Measurements from ENCODE around the gene WDR45B. TPM values are rescaled to one million over a fixed set of nuclear protein-coding genes. Genes with fewer than 3 reads are reported as not detected.
"Not testable (repeated sequence)": the region's sequence is repeated elsewhere in the genome, so short reads cannot be mapped to it uniquely, and the experiment has no call there.

Gene WDR45B
- total RNA-seq, 1 donor from 2014 or later = 26.6 TPM

GRCh38 chr17:82588266-82589175, 59.7 kb downstream of the WDR45B start:
- ATAC-seq (no peak), DNase-seq (ENCODE audit: low spot score) (no peak)

DNA sequence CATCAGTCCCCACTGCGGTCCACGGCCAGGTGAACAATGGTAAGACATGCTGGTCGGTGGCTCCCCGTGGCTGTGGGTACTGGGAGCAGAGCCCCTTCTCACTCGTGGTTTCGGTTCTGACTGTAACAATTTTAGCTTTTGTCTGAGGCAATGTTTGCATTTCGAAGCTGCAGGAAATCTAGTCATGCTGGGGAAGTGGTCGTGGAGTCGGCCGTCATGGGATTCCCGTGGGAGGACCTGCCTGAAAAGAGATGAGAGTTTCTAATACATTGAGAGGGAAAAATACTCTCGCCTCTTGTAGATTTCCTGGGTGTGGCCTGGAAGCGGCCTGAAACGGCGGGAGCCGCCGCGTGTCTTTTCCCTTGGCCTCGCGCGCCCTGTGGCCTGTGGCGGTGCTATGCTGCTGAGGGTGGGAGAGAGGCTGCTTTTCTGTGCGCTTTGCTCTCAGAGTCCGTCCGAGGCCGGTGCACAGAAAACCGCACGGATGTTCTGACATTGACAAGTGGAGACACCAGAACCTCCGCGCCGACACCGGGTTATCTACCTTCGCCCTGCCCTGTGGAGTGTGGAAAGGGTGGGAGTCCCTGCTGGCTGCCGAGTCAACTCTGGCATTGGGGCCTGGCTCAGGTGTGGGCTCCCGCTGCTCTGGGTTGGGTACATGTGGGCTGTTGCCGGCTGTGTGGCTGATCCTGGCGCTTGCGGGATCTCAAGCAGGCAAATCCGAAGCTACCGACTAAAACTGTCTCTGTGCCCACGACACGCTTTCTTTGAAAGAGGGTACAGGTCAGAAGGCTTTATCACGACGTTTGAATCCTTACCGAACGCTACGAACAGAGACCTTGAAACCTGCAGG, 60.8 kb downstream of the WDR45B start:
- no peak for DNase-seq (ENCODE audit: low spot score)
- ATAC-seq = no peak

- DNase-seq (ENCODE audit: low spot score) (no peak), ATAC-seq (no peak)
Observed at GRCh38 chr17:82586576-82587233, 61.5 kb downstream of the WDR45B start.

DNA sequence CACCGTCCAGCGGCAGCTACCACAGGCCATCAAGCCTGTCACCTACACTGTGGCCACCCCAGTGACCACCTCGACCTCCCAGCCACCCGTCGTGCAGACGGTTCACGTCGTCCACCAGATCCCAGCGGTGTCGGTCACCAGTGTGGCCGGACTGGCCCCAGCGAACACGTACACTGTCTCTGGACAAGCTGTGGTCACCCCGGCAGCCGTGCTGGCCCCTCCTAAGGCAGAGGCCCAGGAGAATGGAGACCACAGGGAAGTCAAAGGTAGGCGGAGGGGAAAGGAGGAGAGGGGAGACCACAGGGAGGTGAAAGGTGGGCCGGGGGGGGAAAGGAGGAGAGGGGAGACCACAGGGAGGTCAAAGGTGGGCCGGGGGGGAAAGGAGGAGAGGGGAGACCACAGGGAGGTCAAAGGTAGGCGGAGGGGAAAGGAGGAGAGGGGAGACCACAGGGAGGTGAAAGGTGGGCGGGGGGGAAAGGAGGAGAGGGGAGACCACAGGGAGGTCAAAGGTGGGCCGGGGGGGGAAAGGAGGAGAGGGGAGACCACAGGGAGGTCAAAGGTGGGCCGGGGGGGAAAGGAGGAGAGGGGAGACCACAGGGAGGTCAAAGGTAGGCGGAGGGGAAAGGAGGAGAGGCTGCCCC, 62.2 kb downstream of the WDR45B start:
- ATAC-seq; DNase-seq (ENCODE audit: low spot score): not testable (repeated sequence)

DNA sequence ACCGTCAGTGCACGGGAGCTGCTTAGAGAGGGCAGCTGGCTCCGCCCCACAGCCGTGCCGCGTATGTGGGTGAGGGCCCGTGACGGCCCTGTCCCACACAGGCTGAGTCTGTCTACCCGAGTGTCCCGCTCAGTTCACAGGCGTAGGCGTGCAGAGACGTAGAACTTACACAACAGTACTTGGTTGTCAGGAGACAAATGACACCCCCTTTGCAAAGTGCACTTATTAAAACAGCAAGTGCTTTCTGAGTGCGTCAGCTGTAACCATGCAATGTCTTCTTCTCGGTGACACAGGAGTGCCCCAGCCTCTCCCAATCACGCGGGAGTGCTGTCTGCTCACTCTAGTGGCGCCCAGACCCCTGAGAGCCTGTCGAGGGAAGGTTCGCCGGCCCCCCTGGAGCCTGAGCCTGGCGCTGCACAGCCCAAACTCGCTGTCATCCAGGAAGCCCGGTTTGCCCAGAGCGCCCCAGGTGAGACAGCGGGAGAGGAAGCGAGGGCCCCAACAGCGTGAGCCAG, 64.5 kb downstream of the WDR45B start:
- DNase-seq (ENCODE audit: low spot score) = no peak

DNA sequence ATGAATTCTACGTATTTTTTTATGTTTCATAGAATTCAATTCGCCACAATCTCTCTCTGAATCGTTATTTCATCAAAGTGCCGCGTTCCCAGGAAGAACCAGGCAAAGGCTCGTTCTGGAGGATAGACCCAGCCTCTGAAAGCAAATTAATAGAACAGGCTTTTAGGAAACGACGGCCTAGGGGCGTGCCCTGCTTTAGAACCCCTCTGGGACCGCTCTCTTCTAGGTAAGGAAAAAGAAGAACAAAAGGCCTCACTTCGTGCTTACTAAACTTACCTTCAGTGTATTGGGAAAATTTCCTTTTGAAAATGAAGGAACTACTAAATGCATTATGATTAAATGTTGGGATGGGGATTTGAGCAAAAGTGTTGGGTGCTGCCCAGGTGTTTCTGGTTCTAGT, 65.5 kb downstream of the WDR45B start:
- ATAC-seq = no peak
- no peak for DNase-seq (ENCODE audit: low spot score)

More for the DNA sequence above, 64.5 kb downstream of the WDR45B start:
- peak; percentile 9 for ATAC-seq

DNA sequence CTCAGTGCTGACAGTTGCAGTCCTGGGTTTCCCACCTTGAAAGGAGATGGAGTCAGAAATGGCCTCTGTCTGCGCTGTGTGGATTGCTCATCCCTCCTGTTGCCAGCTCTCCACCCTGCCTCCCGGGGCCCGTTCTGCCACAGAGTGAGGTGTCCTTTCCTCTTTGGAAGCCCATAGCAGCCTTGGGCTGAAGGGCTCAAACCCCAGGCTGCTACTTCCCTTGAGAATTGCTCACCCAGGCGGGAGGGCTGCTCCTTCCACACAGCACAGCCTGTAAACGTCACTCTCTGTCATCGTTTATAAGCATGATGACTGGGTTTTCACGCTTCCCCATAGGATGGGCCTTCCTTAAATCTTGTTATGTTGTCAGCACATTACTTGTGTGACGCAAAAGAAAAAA, 66.0 kb downstream of the WDR45B start:
- ATAC-seq = no peak
- DNase-seq (ENCODE audit: low spot score) = no peak

- DNase-seq (ENCODE audit: low spot score); ATAC-seq: not testable (repeated sequence)
Observed at GRCh38 chr17:82579969-82580368, 68.3 kb downstream of the WDR45B start.

GRCh38 chr17:82577300-82577699, 70.9 kb downstream of the WDR45B start:
- ATAC-seq (peak; percentile 12), DNase-seq (ENCODE audit: low spot score) (no peak)

GRCh38 chr17:82575581-82576221, 72.5 kb downstream of the WDR45B start:
- DNase-seq (ENCODE audit: low spot score); ATAC-seq: not testable (repeated sequence)

- DNase-seq (ENCODE audit: low spot score) (no peak), ATAC-seq (no peak)
Observed at GRCh38 chr17:82574041-82574440, 74.2 kb downstream of the WDR45B start.

DNA sequence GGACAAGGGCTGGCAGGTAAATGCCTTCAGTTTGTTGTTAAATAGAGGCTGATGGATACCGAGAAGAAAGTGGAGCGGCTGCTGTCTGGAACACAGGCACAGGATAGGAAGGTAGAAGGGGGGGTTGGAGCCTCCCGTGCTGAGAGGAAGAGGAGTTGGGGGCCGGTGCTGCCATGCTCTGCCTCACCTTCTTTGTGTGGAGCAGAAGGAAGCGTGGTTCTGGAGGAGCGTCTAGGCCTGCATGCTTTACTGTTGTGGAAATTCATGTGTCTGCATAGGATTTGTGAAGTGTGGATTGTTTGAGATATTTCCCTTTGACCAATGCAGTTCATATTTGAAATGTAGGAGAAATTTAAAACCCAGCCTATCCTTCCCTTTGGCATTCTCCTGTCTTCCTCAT, 76.4 kb downstream of the WDR45B start:
- DNase-seq (ENCODE audit: low spot score) = no peak
- ATAC-seq = no peak

- no peak for DNase-seq (ENCODE audit: low spot score)
Observed at GRCh38 chr17:82570277-82570676, 78.0 kb downstream of the WDR45B start.

GRCh38 chr17:82569621-82570020, 78.6 kb downstream of the WDR45B start:
- no peak for ATAC-seq
- no peak for DNase-seq (ENCODE audit: low spot score)

More at GRCh38 chr17:82570277-82570676, 78.0 kb downstream of the WDR45B start:
- no peak for ATAC-seq

DNA sequence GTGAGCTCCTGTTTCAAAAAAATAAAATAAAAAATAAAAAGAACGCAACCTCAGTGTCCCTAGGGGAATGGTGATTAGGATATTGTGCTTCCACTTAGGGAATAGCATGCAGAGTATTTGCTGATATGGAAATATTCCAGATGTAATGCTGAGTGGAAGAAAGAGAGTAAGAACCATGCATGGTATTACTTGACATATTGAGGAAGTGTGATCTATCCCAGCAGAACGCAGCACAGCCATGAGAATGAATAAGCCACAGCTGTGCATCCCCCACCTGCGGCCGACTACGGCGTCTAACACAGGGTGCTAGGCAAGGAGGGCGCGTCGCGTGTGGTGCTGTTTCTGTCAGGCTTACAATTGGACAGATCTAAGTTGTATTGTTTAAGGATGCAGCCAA, 79.2 kb downstream of the WDR45B start:
- DNase-seq (ENCODE audit: low spot score) = no peak
- no peak for ATAC-seq

DNA sequence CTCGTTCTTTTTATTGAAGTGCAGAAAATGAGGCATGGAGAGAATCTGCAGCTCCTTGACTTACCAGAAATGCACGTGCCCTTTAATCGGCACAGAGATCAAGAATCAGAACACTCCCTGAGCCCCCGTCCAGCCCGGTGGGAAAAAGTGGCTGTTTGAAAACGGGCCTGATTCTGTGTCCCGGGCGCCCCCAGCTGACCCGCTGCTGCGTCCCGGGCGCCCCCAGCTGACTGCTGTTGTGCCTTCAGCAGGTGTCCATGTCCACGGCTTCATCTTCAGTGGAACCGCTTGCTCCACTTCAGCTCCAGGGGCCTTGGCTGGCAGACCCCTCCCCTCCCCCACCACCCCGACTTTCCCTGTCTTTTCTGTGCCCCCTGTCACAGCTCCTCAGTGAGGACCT, 81.0 kb downstream of the WDR45B start:
- ATAC-seq = no peak

DNA sequence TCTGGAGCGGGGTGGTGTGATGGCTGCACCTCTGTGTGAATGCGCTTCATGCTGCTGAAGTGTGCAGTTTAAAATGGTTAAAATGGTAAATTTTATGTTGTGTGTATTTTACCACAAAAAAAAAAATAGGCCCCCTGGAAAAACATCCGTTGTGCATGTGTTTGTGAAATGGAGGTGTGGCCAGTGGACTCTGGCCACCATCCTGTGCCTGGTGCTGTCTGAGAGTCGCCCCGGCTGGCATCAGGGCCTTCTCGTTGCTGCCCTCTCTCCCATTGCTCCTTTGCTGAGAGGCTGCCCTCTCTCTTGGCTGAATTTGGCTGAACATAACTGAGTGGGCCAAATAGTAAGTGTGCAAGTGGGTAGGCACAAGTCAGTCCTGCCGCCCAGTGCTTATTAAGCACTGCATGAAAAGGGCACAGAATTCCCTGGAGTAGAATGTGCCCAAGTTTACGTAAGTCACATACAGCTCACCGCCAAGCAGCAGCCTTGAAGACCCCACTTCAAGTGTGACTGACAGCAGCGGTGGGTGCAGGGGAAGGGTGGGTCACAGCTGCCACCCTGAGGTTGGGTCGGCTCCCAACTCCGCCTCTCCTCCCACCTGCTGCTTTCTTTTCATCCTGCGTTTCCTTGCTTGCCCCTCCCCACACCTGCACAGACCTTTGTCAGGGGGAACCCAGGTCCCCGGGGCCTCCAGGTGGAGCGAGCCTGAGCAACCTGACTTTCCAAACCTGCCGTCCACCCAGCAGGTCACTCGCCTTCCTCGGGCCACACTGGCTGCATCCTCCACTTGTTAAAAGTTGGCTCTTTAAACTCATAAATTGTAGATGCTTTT, 81.9 kb downstream of the WDR45B start:
- no peak for DNase-seq (ENCODE audit: low spot score)
- ATAC-seq = peak; percentile 61

More for the DNA sequence above, 81.0 kb downstream of the WDR45B start:
- no peak for DNase-seq (ENCODE audit: low spot score)

DNA sequence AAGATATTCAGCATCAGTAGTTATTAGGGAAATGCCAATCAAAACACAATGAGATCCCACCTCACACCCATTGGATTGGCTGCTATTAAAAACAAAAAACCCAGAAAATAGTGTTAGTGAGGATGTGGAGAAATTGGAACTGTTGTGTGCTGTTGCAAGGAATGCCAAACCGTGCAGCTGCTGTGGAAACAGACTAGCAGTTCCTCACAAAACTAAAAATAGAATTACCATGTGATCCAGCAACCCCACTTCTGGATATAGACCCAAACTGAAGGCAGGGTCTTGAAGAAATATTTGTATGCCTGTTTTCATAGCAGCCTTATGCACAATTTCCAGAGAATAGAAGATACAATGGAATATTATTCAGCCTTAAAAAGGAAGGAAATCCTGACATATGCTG, 82.7 kb downstream of the WDR45B start:
- ATAC-seq (no peak), DNase-seq (ENCODE audit: low spot score) (no peak)
